T1000 (cell line): ENCODE data around the gene PCED1B.
A peak's percentile ranks its signal among the peaks of the same experiment; 100 is the strongest.

Experiments
- DNase-seq: peaks from one replicate; lab custom pipeline; 2025; ENCODE audit warnings: mixed read lengths; lab: John Stamatoyannopoulos, UW

The PCED1B gene

GRCh38 chr12:47067771-47068431 lies 11.5 kb upstream of the PCED1B start:
- no peak for DNase-seq

GRCh38 chr12:47068539-47068938 lies 10.9 kb upstream of the PCED1B start:
- DNase-seq, result peak; percentile 87

GRCh38 chr12:47070310-47070709 lies 9.1 kb upstream of the PCED1B start:
- no peak for DNase-seq

GRCh38 chr12:47071241-47071852 lies 8.1 kb upstream of the PCED1B start:
- no peak for DNase-seq

- DNase-seq, result no peak
These were observed 5.5 kb upstream of the PCED1B start for GRCh38 chr12:47073951-47074350.

- no peak for DNase-seq
These were observed 4.7 kb upstream of the PCED1B start for GRCh38 chr12:47074757-47075156.

GRCh38 chr12:47075192-47076084 lies 4.0 kb upstream of the PCED1B start:
- DNase-seq, result no peak

GRCh38 chr12:47077206-47078085 lies 2.0 kb upstream of the PCED1B start:
- no peak for DNase-seq

- no peak for DNase-seq
These were observed 1.4 kb upstream of the PCED1B start for GRCh38 chr12:47078086-47078395.

- no peak for DNase-seq
These were observed 521 bp upstream of the PCED1B start for GRCh38 chr12:47078733-47079467.

GRCh38 chr12:47079981-47080724 lies 732 bp downstream of the PCED1B start:
- peak; percentile 46 for DNase-seq

GRCh38 chr12:47080725-47081502 lies 1.5 kb downstream of the PCED1B start:
- peak; percentile 39 for DNase-seq

GRCh38 chr12:47082283-47082682 lies 2.9 kb downstream of the PCED1B start:
- no peak for DNase-seq

GRCh38 chr12:47082796-47083621 lies 3.6 kb downstream of the PCED1B start:
- peak; percentile 35 for DNase-seq

GRCh38 chr12:47084172-47084571 lies 4.8 kb downstream of the PCED1B start:
- no peak for DNase-seq

GRCh38 chr12:47085815-47086252 lies 6.4 kb downstream of the PCED1B start:
- DNase-seq, result no peak

- no peak for DNase-seq
These were observed 7.8 kb downstream of the PCED1B start for GRCh38 chr12:47087088-47087688.
